ENCODE data around the gene TANC1. TPM values are rescaled to one million over a fixed set of nuclear protein-coding genes. Genes with fewer than 3 reads are reported as not detected.

TANC1 gene
- total and polyA plus RNA-seq, 2 donors (not counting 3 experiments of a cell fraction or from before 2014, with no cell fraction given) = 58.9 to 99.4 TPM

GRCh38 chr2:158965107-158965506 is 3.3 kb upstream of the TANC1 start:
- intact Hi-C loops (cut with micrococcal nuclease) = no loop called here

GRCh38 chr2:158965641-158966040 is 2.8 kb upstream of the TANC1 start:
- H3K4me2 ChIP-seq (ENCODE audit: insufficient read depth, low read length) = no peak overlapping the region
- FAIRE-seq (no peak), DNase-seq (ENCODE audit: low read depth, low spot score) (no peak)
- H3K9me3 ChIP-seq (replicated peaks; ENCODE audit: control insufficient read depth, insufficient read depth, low read length) = no peaks in the 10 kb centered on the region
- no peaks in the 10 kb centered on the region for H3K9me1 ChIP-seq (replicated peaks; ENCODE audit: control insufficient read depth, extremely low read depth, insufficient read depth, low read length)
- H2AFZ ChIP-seq (ENCODE audit: low read depth, low read length) = no peak overlapping the region
- H3K36me3 ChIP-seq (ENCODE audit: control insufficient read depth in 2 of 2, extremely low read depth in 1 of 2, insufficient read depth in 2 of 2, low read length in 2 of 2) = no peaks in the 10 kb centered on the region
- no peak overlapping the region for H3K9ac ChIP-seq (replicated peaks; ENCODE audit: extremely low read depth, insufficient read depth, low read length)
- TF ChIP-seq, protein P1, sequence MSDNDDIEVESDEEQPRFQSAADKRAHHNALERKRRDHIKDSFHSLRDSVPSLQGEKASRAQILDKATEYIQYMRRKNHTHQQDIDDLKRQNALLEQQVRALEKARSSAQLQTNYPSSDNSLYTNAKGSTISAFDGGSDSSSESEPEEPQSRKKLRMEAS (IDR thresholded peaks at IDR 0.05; ENCODE audit: insufficient read depth, insufficient read length) = no peak
- TF ChIP-seq, protein P2, sequence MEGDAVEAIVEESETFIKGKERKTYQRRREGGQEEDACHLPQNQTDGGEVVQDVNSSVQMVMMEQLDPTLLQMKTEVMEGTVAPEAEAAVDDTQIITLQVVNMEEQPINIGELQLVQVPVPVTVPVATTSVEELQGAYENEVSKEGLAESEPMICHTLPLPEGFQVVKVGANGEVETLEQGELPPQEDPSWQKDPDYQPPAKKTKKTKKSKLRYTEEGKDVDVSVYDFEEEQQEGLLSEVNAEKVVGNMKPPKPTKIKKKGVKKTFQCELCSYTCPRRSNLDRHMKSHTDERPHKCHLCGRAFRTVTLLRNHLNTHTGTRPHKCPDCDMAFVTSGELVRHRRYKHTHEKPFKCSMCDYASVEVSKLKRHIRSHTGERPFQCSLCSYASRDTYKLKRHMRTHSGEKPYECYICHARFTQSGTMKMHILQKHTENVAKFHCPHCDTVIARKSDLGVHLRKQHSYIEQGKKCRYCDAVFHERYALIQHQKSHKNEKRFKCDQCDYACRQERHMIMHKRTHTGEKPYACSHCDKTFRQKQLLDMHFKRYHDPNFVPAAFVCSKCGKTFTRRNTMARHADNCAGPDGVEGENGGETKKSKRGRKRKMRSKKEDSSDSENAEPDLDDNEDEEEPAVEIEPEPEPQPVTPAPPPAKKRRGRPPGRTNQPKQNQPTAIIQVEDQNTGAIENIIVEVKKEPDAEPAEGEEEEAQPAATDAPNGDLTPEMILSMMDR (IDR thresholded peaks at IDR 0.05; ENCODE audit: extremely low read depth in 1 of 2, insufficient read depth in 1 of 2, low read depth in 1 of 2, low read length in 2 of 2) = no peak
- no peak for TF ChIP-seq GATA2 (IDR thresholded peaks at IDR 0.05; ENCODE audit: insufficient read depth, insufficient read length, low read depth, low read length)
- TF ChIP-seq POLR2AphosphoS5 (IDR thresholded peaks at IDR 0.05; ENCODE audit: insufficient read depth, low read depth, low read length) = no peak
- TF ChIP-seq MYC (IDR thresholded peaks at IDR 0.05; ENCODE audit: low read depth, low read length) = no peak
- no peak for TF ChIP-seq FOS (IDR thresholded peaks at IDR 0.05; ENCODE audit: borderline replicate concordance, insufficient read depth, low read length)
- TF ChIP-seq POLR2A (IDR thresholded peaks at IDR 0.05; ENCODE audit: low read depth, low read length) = no peak
- no peak for TF ChIP-seq JUN (IDR thresholded peaks at IDR 0.05; ENCODE audit: borderline replicate concordance, insufficient read depth, insufficient read length, low read depth)
- no peak for TF ChIP-seq EZH2 (IDR thresholded peaks at IDR 0.05; ENCODE audit: borderline replicate concordance, low read depth, low read length, severe bottlenecking)
- no TSS peak for BruUV-seq (replicated peaks)
- H3K27me3 ChIP-seq (ENCODE audit: control insufficient read depth in 2 of 2, insufficient read depth in 2 of 2, low read length in 2 of 2) = no peaks in the 10 kb centered on the region
- peaks cover 1% of the 10 kb centered on the region for H4K20me1 ChIP-seq (replicated peaks; ENCODE audit: control insufficient read depth, extremely low read depth, insufficient read depth, low read length)
- H3K27ac ChIP-seq (ENCODE audit: insufficient read depth, low read depth, low read length) = no peak overlapping the region
- dilution Hi-C loops (cut with MboI; ENCODE audit: extremely low pct_ligation_motif_present, low sequenced_read_pairs) = no loop called here
- peaks cover 12% of the 10 kb centered on the region for H3K4me1 ChIP-seq (ENCODE audit: control insufficient read depth, extremely low read depth, insufficient read depth, low read length)
- ChIA-PET CTCF (interaction anchor here (1.4 to 3.0 kb wide), 4 partner anchors 8 to 153 kb away, joined by 3 to 14 read pairs (median 7); no protein-coding TSS in a partner anchor), POLR2A (no interaction called here)
- peaks cover 21% of the 10 kb centered on the region for H3K79me2 ChIP-seq (ENCODE audit: control insufficient read depth, insufficient read depth, low read length)
- no peak overlapping the region for H3K4me3 ChIP-seq (replicated peaks in 1 of 3; ENCODE audit: insufficient read depth in 1 of 3, low read depth in 1 of 3, low read length in 3 of 3)
- intact Hi-C loops (cut with micrococcal nuclease) = no loop called here

More at GRCh38 chr2:158965107-158965506, 3.3 kb upstream of the TANC1 start:
- Histone ChIP-seq H3K9me1 (replicated peaks; ENCODE audit: control insufficient read depth, extremely low read depth, insufficient read depth, low read length) (no peaks in the 10 kb centered on the region), H3K4me3 (replicated peaks in 1 of 3; ENCODE audit: insufficient read depth in 1 of 3, low read depth in 1 of 3, low read length in 3 of 3) (no peak overlapping the region), H3K9me3 (replicated peaks; ENCODE audit: control insufficient read depth, insufficient read depth, low read length) (no peaks in the 10 kb centered on the region), H3K27ac (ENCODE audit: insufficient read depth, low read depth, low read length) (no peak overlapping the region), H4K20me1 (replicated peaks; ENCODE audit: control insufficient read depth, extremely low read depth, insufficient read depth, low read length) (no peaks in the 10 kb centered on the region), H3K36me3 (ENCODE audit: control insufficient read depth in 2 of 2, extremely low read depth in 1 of 2, insufficient read depth in 2 of 2, low read length in 2 of 2) (no peaks in the 10 kb centered on the region), H3K4me1 (ENCODE audit: control insufficient read depth, extremely low read depth, insufficient read depth, low read length) (peaks cover 8% of the 10 kb centered on the region), H2AFZ (ENCODE audit: low read depth, low read length) (no peak overlapping the region), H3K79me2 (ENCODE audit: control insufficient read depth, insufficient read depth, low read length) (peaks cover 16% of the 10 kb centered on the region), H3K27me3 (ENCODE audit: control insufficient read depth in 2 of 2, insufficient read depth in 2 of 2, low read length in 2 of 2) (no peaks in the 10 kb centered on the region), H3K9ac (replicated peaks; ENCODE audit: extremely low read depth, insufficient read depth, low read length) (no peak overlapping the region), H3K4me2 (ENCODE audit: insufficient read depth, low read length) (no peak overlapping the region)
- POLR2A ChIA-PET = no interaction called here
- dilution Hi-C loops (cut with MboI; ENCODE audit: extremely low pct_ligation_motif_present, low sequenced_read_pairs) = no loop called here
- FAIRE-seq = no peak
- CTCF ChIA-PET = interaction anchor here (1.5 to 2.9 kb wide), 2 partner anchors 11 to 154 kb away, joined by 6 to 14 read pairs; no protein-coding TSS in a partner anchor
- TF ChIP-seq JUN (IDR thresholded peaks at IDR 0.05; ENCODE audit: borderline replicate concordance, insufficient read depth, insufficient read length, low read depth) = no peak
- TF ChIP-seq GATA2 (IDR thresholded peaks at IDR 0.05; ENCODE audit: insufficient read depth, insufficient read length, low read depth, low read length) = no peak
- no peak for TF ChIP-seq EZH2 (IDR thresholded peaks at IDR 0.05; ENCODE audit: borderline replicate concordance, low read depth, low read length, severe bottlenecking)
- no peak for DNase-seq (ENCODE audit: low read depth, low spot score)
- BruUV-seq (replicated peaks) = no TSS peak
